GM19324 (cell line): Measurements from ENCODE around the gene SCYGR4.

Experiments used
- ATAC-seq: cut with Tn5 transposase; IDR thresholded peaks from one replicate; pipeline ENCODE4 v1.9.1; 2021; ENCODE audit warnings: mild to moderate bottlenecking, moderate library complexity; ENCODE audit not compliant: unreplicated experiment, low FRiP score

Gene SCYGR4

GRCh38 chr2:227613272-227613660 is 4.0 kb upstream of the SCYGR4 start:
- no peak for ATAC-seq

GRCh38 chr2:227614246-227614645 is 3.1 kb upstream of the SCYGR4 start:
- ATAC-seq: no peak

GRCh38 chr2:227614740-227615139 is 2.6 kb upstream of the SCYGR4 start, which contains the start of gene SCYGR3:
SCYGR3 (minus strand) TSS chr2:227614840; CDS start chr2:227614840, 0 bp downstream.
- no peak for ATAC-seq

GRCh38 chr2:227615181-227615580 is 2.1 kb upstream of the SCYGR4 start:
- no peak for ATAC-seq

GRCh38 chr2:227615906-227616305 is 1.4 kb upstream of the SCYGR4 start:
- ATAC-seq: no peak

- ATAC-seq: no peak
These were observed 667 bp upstream of the SCYGR4 start for GRCh38 chr2:227616631-227617030.

GRCh38 chr2:227623226-227623625 is 5.9 kb downstream of the SCYGR4 start:
- ATAC-seq: no peak

- ATAC-seq: no peak
These were observed 8.1 kb downstream of the SCYGR4 start for GRCh38 chr2:227625420-227625819.

GRCh38 chr2:227626580-227627151 is 9.4 kb downstream of the SCYGR4 start:
- ATAC-seq: no peak

GRCh38 chr2:227627769-227628168 is 10.5 kb downstream of the SCYGR4 start:
- no peak for ATAC-seq

- ATAC-seq: no peak
These were observed 12.1 kb downstream of the SCYGR4 start for GRCh38 chr2:227629435-227629834.

- no peak for ATAC-seq
These were observed 13.0 kb downstream of the SCYGR4 start for GRCh38 chr2:227630322-227630721.

GRCh38 chr2:227632827-227633226 is 15.5 kb downstream of the SCYGR4 start:
- ATAC-seq: no peak

- no peak for ATAC-seq
These were observed 16.9 kb downstream of the SCYGR4 start for GRCh38 chr2:227634201-227634600.

GRCh38 chr2:227642656-227643055 is 25.4 kb downstream of the SCYGR4 start:
- ATAC-seq: no peak

GRCh38 chr2:227643990-227644551 is 26.8 kb downstream of the SCYGR4 start:
- no peak for ATAC-seq

- no peak for ATAC-seq
These were observed 36.1 kb downstream of the SCYGR4 start for GRCh38 chr2:227653419-227653818.

- ATAC-seq: no peak
These were observed 37.1 kb downstream of the SCYGR4 start for GRCh38 chr2:227654426-227654825.

GRCh38 chr2:227655454-227655853 is 38.2 kb downstream of the SCYGR4 start:
- no peak for ATAC-seq

- no peak for ATAC-seq
These were observed 40.0 kb downstream of the SCYGR4 start for GRCh38 chr2:227657199-227657845.

- ATAC-seq: no peak
These were observed 43.8 kb downstream of the SCYGR4 start for GRCh38 chr2:227661025-227661649.

- ATAC-seq: no peak
These were observed 44.5 kb downstream of the SCYGR4 start for GRCh38 chr2:227661827-227662226.
